ENCODE measurements around the gene SSTR3.
A peak's percentile ranks its signal among the peaks of the same experiment; 100 is the strongest.
"Not testable (repeated sequence)": the region's sequence is repeated elsewhere in the genome, so short reads cannot be mapped to it uniquely, and the experiment has no call there.

Gene SSTR3

DNA sequence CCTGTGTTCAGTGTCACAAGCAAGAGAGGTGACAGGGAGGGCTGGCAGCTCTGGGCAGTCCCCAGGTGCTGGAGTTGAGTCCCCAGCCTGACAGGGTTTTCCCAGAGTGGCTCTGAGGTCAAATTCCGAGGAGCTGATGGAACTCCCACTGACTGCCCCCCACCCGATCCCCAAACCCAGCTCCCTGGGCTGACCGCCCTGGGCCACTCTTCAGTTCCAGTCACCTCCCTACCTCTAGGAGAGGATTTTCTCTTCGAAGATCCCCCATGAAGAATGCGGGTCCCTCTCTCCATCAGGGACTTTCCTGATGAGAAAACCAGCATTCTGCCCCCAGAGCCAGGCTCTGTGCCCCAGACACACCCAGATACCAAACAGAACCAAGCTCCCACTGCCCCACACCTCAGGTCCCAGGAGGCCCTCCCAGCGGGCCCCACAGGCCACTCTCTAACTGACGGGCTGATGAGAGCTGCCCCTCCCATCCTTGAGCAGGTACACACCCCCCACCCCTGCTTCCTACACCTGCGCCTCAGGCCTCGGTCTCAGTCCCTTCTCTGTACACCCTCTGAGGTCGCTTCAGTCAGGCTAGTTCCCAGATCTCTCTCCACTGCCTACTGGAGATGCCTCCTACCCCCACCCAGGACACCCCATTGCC, 43.9 kb upstream of the SSTR3 start:
- no peak for TF ChIP-seq CTCF (IDR thresholded peaks at IDR 0.05; ENCODE audit: low read depth, low read length, missing control alignments)
- no peak for DNase-seq (ENCODE audit: extremely low read depth, low read depth)
- no peak overlapping the region for H3K4me3 ChIP-seq (replicated peaks; ENCODE audit: low read depth, low read length)

DNA sequence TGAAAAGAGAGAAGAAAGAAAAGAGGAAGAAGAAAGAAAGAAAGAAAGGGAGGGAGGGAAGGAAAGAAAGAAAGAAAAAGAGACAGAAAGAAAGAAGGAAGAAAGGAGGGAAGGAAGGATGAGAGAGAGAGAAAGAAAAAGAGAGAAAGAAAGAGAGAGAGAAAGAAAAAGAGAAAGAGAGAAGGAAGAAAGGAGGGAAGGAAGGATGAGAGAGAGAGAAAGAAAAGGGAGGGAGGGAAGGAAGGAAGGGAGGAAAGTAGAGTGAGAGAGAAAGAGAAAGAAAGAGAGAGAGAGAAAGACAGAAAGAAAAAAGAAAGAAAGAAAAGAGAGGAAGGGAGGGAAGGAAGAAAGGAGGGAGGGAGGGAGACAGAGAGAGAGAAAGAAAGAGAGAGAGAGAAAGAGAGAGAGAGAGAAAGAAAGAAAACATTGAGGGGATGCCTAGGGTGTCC, 43.3 kb upstream of the SSTR3 start:
- DNase-seq (ENCODE audit: extremely low read depth, low read depth), result no peak
- no peak overlapping the region for H3K4me3 ChIP-seq (replicated peaks; ENCODE audit: low read depth, low read length)
- TF ChIP-seq CTCF (IDR thresholded peaks at IDR 0.05; ENCODE audit: low read depth, low read length, missing control alignments), result no peak

- TF ChIP-seq CTCF (IDR thresholded peaks at IDR 0.05; ENCODE audit: low read depth, low read length, missing control alignments), result no peak
- DNase-seq (ENCODE audit: extremely low read depth, low read depth), result no peak
- H3K4me3 ChIP-seq (replicated peaks; ENCODE audit: low read depth, low read length), result no peak overlapping the region
These were observed 42.6 kb upstream of the SSTR3 start for GRCh38 chr22:37254867-37255233.

- H3K4me3 ChIP-seq (replicated peaks; ENCODE audit: low read depth, low read length), result no peak overlapping the region
- no peak for DNase-seq (ENCODE audit: extremely low read depth, low read depth)
- TF ChIP-seq CTCF (IDR thresholded peaks at IDR 0.05; ENCODE audit: low read depth, low read length, missing control alignments), result no peak
These were observed 42.1 kb upstream of the SSTR3 start for GRCh38 chr22:37254209-37254866.

DNA sequence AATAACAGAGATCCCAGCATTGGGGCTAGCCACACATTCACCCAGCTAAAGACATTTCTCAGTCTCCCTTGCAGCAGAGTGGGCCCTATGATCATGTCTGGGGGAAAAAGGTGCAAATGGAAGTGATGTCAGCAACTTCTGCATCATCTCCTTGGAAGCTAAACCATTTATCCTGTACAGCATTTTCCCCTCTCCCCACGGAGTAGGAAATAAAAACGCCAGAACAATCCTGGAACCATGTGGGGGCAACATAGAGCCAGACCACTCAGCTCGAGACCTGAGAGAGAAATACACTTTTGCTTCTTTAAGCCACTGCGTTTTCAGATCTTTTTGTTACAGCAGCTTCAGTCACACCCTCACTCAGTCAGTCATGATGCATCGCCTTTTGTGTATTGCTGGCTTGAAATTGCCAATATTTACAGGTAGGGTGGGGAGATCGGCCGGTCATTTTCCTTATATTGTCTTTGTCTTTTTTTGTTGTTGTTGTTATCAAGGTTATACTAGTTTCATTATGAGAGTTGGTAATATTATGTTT, 40.9 kb upstream of the SSTR3 start:
- DNase-seq (ENCODE audit: extremely low read depth, low read depth), result no peak
- H3K4me3 ChIP-seq (replicated peaks; ENCODE audit: low read depth, low read length), result no peak overlapping the region
- TF ChIP-seq CTCF (IDR thresholded peaks at IDR 0.05; ENCODE audit: low read depth, low read length, missing control alignments), result peak; percentile 25

- DNase-seq (ENCODE audit: extremely low read depth, low read depth); H3K4me3 ChIP-seq (replicated peaks; ENCODE audit: low read depth, low read length): not testable (repeated sequence)
These were observed 39.6 kb upstream of the SSTR3 start for GRCh38 chr22:37251836-37252235.

DNA sequence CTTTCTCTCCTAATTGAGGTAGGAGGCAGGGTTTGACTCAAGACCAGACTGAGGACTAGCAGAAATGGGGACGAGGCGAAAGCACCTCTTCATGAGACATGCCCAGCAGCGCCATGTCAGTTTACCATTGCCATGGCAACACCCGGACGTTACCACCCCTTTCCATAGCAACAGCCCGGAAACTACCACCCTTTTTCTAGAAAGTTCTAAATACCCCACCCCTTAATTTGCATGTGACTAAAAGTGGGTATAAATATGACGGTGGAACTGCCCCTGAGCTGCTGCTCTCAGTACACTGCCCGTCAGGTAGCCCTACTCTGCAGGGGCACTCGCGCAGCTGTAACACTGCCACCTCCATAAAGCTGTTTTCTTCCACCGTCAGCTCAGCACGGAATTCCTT, 37.7 kb upstream of the SSTR3 start:
- no peak for DNase-seq (ENCODE audit: extremely low read depth, low read depth)
- no peak for TF ChIP-seq CTCF (IDR thresholded peaks at IDR 0.05; ENCODE audit: low read depth, low read length, missing control alignments)

More for the DNA sequence above, 37.7 kb upstream of the SSTR3 start:
- no peak overlapping the region for H3K4me3 ChIP-seq (replicated peaks; ENCODE audit: low read depth, low read length)

Data from HFF-Myc (cell line).